GM18526 (cell line): ENCODE results near the gene ANO3.

ENCODE experiments used
- POLR2A ChIP-seq: IDR thresholded peaks from 3 replicates; pipeline ENCODE4 v1.6.1; 2011; ENCODE audit not compliant: insufficient read length; ENCODE audit errors: extremely low read depth

The ANO3 gene

GRCh38 chr11:26465274-26465673 lies 133.3 kb downstream of the ANO3 start:
- TF ChIP-seq POLR2A = no peak

GRCh38 chr11:26467506-26467905 lies 135.6 kb downstream of the ANO3 start:
- TF ChIP-seq POLR2A = no peak

- no peak for TF ChIP-seq POLR2A
Observed at GRCh38 chr11:26470992-26471391, 139.1 kb downstream of the ANO3 start.

- no peak for TF ChIP-seq POLR2A
Observed at GRCh38 chr11:26473216-26474194, 141.6 kb downstream of the ANO3 start.

- no peak for TF ChIP-seq POLR2A
Observed at GRCh38 chr11:26474401-26474800, 142.5 kb downstream of the ANO3 start.

GRCh38 chr11:26477396-26477795 lies 145.5 kb downstream of the ANO3 start:
- no peak for TF ChIP-seq POLR2A

- no peak for TF ChIP-seq POLR2A
Observed at GRCh38 chr11:26478710-26479109, 146.8 kb downstream of the ANO3 start.

- no peak for TF ChIP-seq POLR2A
Observed at GRCh38 chr11:26480041-26480440, 148.1 kb downstream of the ANO3 start.

GRCh38 chr11:26483108-26483507 lies 151.2 kb downstream of the ANO3 start:
- TF ChIP-seq POLR2A = no peak

GRCh38 chr11:26490546-26490945 lies 158.6 kb downstream of the ANO3 start:
- TF ChIP-seq POLR2A = no peak

- TF ChIP-seq POLR2A = no peak
Observed at GRCh38 chr11:26493616-26494015, 161.7 kb downstream of the ANO3 start.

GRCh38 chr11:26507229-26507628 lies 175.3 kb downstream of the ANO3 start:
- TF ChIP-seq POLR2A = no peak

- no peak for TF ChIP-seq POLR2A
Observed at GRCh38 chr11:26510164-26510563, 178.2 kb downstream of the ANO3 start.

- no peak for TF ChIP-seq POLR2A
Observed at GRCh38 chr11:26510756-26511155, 178.8 kb downstream of the ANO3 start.

- TF ChIP-seq POLR2A = no peak
Observed at GRCh38 chr11:26512196-26512595, 180.3 kb downstream of the ANO3 start.

- no peak for TF ChIP-seq POLR2A
Observed at GRCh38 chr11:26519469-26519868, 187.5 kb downstream of the ANO3 start.
